ENCODE results near the gene TADA2B. TPM values are rescaled to one million over a fixed set of nuclear protein-coding genes. Genes with fewer than 3 reads are reported as not detected.

TADA2B gene
- total RNA-seq, 1 donor from 2014 or later: 19.8 TPM

Other genes with a start within 250 kb of the TADA2B start
- 25.8 and 30.4 TPM in 2 replicates for gene TBC1D14, start 133.5 kb upstream of the TADA2B start, total RNA-seq
- 48.3 and 55.8 TPM in 2 replicates for gene GRPEL1, start 24.7 kb downstream of the TADA2B start, total RNA-seq
- gene SORCS2, start 149.2 kb downstream of the TADA2B start, total RNA-seq: 13.8 and 25.7 TPM in 2 replicates

All from astrocyte (in vitro differentiated cells and primary cell).